Measurements from ENCODE around the gene SHROOM1. TPM values are rescaled to one million over a fixed set of nuclear protein-coding genes. Genes with fewer than 3 reads are reported as not detected.
A peak's percentile ranks its signal among the peaks of the same experiment; 100 is the strongest.

SHROOM1 gene
- total RNA-seq, 1 donor from 2014 or later = 4.5 TPM

DNA sequence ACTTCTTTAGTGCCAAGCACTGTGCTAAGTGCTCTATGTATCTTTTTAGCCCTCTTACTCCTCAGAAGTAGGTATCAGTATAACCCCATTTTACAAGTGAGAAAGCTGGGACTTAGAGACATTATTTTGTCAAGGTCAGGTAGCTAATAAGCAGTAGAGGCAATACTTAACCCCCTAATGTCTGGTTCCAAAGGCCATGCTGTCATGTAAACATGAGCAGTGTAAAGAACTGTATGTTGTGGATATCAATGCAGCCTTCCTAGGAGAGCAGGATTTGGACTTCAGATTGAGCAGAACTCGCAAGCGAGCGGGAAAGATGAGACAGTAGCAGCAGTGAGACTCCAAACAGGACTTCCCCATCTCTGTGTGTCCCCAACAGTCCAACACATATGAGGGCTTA, 3.6 kb upstream of the SHROOM1 start:
- DNase-seq (ENCODE audit: extremely low spot score, unreplicated experiment) = no peak
- Mint-ChIP-seq H3K4me1 (ENCODE audit: unreplicated experiment) (peaks cover 13% of the 10 kb centered on the region), H3K4me3 (ENCODE audit: unreplicated experiment) (no peak overlapping the region), H3K9me3 (ENCODE audit: unreplicated experiment) (no peaks in the 10 kb centered on the region), H3K27me3 (ENCODE audit: unreplicated experiment) (no peaks in the 10 kb centered on the region), H3K27ac (ENCODE audit: unreplicated experiment) (no peak overlapping the region), H3K36me3 (ENCODE audit: unreplicated experiment) (no peaks in the 10 kb centered on the region)
- TF ChIP-seq, protein P1, sequence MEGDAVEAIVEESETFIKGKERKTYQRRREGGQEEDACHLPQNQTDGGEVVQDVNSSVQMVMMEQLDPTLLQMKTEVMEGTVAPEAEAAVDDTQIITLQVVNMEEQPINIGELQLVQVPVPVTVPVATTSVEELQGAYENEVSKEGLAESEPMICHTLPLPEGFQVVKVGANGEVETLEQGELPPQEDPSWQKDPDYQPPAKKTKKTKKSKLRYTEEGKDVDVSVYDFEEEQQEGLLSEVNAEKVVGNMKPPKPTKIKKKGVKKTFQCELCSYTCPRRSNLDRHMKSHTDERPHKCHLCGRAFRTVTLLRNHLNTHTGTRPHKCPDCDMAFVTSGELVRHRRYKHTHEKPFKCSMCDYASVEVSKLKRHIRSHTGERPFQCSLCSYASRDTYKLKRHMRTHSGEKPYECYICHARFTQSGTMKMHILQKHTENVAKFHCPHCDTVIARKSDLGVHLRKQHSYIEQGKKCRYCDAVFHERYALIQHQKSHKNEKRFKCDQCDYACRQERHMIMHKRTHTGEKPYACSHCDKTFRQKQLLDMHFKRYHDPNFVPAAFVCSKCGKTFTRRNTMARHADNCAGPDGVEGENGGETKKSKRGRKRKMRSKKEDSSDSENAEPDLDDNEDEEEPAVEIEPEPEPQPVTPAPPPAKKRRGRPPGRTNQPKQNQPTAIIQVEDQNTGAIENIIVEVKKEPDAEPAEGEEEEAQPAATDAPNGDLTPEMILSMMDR (IDR thresholded peaks at IDR 0.05) = no peak

DNA sequence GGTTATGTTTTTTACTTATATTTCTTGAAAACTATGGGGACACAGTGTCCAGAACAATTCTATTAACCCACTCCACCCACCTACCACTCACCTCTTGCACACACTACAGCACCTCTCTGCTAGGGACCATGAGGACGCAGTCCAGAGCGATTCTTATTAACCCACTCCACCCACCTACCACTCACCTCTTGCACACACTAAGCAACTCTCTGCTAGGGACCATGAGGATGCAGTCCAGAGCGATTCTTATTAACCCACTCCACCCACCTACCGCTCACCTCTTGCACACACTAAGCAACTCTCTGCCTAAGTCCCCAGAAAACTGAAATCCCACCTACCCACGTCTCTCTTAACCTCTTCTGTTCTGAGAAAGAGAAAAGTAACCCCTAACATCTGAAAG, 2.2 kb upstream of the SHROOM1 start:
- Mint-ChIP-seq H3K4me3 (ENCODE audit: unreplicated experiment) (peak overlapping the region; percentile 8), H3K27ac (ENCODE audit: unreplicated experiment) (no peak overlapping the region), H3K9me3 (ENCODE audit: unreplicated experiment) (no peaks in the 10 kb centered on the region), H3K27me3 (ENCODE audit: unreplicated experiment) (no peaks in the 10 kb centered on the region), H3K4me1 (ENCODE audit: unreplicated experiment) (peaks cover 14% of the 10 kb centered on the region), H3K36me3 (ENCODE audit: unreplicated experiment) (no peaks in the 10 kb centered on the region)
- DNase-seq (ENCODE audit: extremely low spot score, unreplicated experiment) = no peak
- TF ChIP-seq, protein P1 (IDR thresholded peaks at IDR 0.05) = no peak

DNA sequence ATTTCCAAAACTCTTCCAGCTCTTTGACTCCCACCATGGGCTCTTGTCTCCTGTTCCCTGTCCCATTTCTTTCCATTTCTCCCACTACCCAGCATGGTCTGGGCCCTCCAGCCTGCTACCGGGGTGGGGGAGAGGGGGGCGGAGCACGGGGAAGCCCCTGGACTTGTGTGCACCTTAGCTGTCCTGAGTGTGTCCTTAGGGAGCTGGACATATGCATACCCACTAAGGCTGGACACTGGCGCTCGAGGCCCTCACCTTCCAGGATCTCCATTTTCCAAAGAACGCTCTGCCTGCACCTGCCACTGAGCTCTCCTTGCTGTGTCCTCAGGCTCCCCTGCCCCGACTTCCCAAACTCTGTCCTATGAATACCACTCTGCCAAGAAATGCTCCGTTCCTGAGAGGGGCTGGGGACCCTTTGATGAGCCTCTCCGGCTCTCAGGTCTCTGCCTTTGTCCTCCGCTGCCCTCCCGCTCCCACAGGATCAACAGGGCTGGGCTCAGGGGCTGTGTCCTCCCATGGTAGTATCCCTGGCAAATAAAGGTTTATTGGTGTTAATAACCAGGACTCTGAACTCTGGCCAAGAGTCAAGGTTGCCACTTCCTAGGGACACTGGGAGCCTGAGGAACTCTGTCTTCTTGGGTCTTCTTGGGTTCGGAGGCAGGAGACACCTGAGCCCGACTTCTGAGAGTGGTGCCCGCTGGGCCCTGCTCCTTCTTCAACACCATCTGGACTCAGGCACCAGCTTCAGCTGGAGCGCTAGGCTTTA, 831 bp upstream of the SHROOM1 start:
- Mint-ChIP-seq H3K36me3 (ENCODE audit: unreplicated experiment) (no peaks in the 10 kb centered on the region), H3K4me1 (ENCODE audit: unreplicated experiment) (peaks cover 14% of the 10 kb centered on the region), H3K9me3 (ENCODE audit: unreplicated experiment) (no peaks in the 10 kb centered on the region), H3K4me3 (ENCODE audit: unreplicated experiment) (peak overlapping the region; percentile 71), H3K27me3 (ENCODE audit: unreplicated experiment) (no peaks in the 10 kb centered on the region), H3K27ac (ENCODE audit: unreplicated experiment) (peak overlapping the region; percentile 14)
- DNase-seq (ENCODE audit: extremely low spot score, unreplicated experiment) = no peak
- TF ChIP-seq, protein P1 (IDR thresholded peaks at IDR 0.05) = no peak

DNA sequence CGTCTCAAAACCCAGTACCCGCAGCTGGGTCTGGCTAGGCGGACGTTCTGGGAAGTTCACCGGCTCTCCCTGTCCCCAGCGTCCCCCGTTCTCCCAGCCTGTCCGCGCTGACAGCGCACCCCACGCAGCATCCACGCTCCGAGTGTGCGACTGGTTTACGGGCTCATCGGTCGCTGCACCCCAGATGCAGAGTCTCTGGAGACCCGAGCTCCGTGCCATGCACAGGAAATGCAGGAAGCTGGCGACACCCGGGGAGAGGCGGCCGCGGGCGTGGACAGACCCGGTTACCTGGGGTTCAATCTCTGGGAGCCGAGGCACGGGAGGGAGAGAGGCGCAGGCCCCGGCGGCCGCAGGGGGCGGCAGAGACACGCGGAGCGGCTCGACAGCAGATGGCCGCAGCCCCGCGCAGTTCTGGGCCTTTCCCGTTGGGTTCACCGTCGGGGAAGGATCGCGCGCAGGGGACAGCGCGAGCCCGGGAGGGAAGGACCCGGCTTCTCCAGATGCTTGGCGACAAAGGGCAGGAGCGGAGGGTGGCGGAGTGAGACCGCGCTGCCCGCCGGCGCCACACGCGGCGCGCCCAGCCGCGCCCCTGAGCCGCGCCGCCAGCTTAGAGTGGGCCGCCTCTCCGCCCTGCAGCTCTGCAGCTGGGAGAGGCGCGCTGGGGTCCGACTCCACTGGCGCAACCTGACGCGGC, 558 bp downstream of the SHROOM1 start:
- TF ChIP-seq, protein P1 (IDR thresholded peaks at IDR 0.05) = peak; percentile 91
- peaks cover 14% of the 10 kb centered on the region for H3K4me1 Mint-ChIP-seq (ENCODE audit: unreplicated experiment)
- H3K9me3 Mint-ChIP-seq (ENCODE audit: unreplicated experiment) = no peaks in the 10 kb centered on the region
- no peaks in the 10 kb centered on the region for H3K27me3 Mint-ChIP-seq (ENCODE audit: unreplicated experiment)
- H3K36me3 Mint-ChIP-seq (ENCODE audit: unreplicated experiment) = no peaks in the 10 kb centered on the region
- H3K4me3 Mint-ChIP-seq (ENCODE audit: unreplicated experiment) = peak overlapping the region; percentile 87
- peak; percentile 91 for DNase-seq (ENCODE audit: extremely low spot score, unreplicated experiment)
- peak overlapping the region; percentile 75 for H3K27ac Mint-ChIP-seq (ENCODE audit: unreplicated experiment)

DNA sequence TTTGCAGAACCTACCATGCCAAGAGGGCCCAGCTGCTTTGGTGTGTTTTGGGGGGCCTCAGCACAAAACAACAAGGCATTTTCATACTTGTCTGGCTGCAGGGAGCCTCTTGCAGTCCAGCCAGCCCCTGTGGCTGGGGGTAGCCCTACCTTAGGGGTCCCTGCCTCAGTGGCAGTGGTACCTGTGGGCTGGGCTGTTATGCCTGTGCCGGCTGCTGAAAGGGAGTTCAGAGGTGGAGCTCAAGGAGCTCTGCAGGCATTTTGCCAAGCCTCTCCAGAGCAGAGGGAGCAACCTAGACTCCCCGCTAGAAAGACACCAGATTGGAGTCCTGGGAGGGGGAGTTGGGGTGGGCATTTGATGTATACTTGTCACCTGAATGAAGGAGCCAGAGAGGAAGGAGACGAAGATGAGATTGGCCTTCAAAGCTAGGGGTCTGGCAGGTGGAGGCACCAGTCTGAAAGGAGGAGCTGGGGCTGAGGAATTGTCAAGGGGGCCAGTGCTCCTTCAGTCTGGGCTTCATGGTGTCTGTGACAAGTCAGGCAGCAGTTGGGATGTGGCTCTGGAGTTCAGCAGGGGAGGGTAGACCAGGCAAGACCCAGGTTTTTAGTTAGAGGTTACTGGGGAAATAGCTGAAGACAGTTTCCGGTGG, 1.5 kb downstream of the SHROOM1 start:
- H3K27ac Mint-ChIP-seq (ENCODE audit: unreplicated experiment) = no peak overlapping the region
- no peak for DNase-seq (ENCODE audit: extremely low spot score, unreplicated experiment)
- H3K9me3 Mint-ChIP-seq (ENCODE audit: unreplicated experiment) = no peaks in the 10 kb centered on the region
- peaks cover 14% of the 10 kb centered on the region for H3K4me1 Mint-ChIP-seq (ENCODE audit: unreplicated experiment)
- peak overlapping the region; percentile 87 for H3K4me3 Mint-ChIP-seq (ENCODE audit: unreplicated experiment)
- TF ChIP-seq, protein P1 (IDR thresholded peaks at IDR 0.05) = no peak
- no peaks in the 10 kb centered on the region for H3K27me3 Mint-ChIP-seq (ENCODE audit: unreplicated experiment)
- no peaks in the 10 kb centered on the region for H3K36me3 Mint-ChIP-seq (ENCODE audit: unreplicated experiment)

Data from osteocyte (in vitro differentiated cells).